PC-3 (cell line): Measurements from ENCODE around the gene ANKZF1. TPM values are rescaled to one million over a fixed set of nuclear protein-coding genes. Genes with fewer than 3 reads are reported as not detected.
"Not testable (repeated sequence)": the region's sequence is repeated elsewhere in the genome, so short reads cannot be mapped to it uniquely, and the experiment has no call there.

ENCODE experiments used
- ATAC-seq: fragments of 200-7000 bp; cut with Tn5 transposase; 2 replicates; pipeline ENCODE4 v1.9.1; 2020; ENCODE audit warnings: mild to moderate bottlenecking, moderate library complexity
- BruUV-seq: library from RNA; stranded (reverse); fragments of 400-500 nt; replicated peaks from 2 replicates; lab custom pipeline; 2021; lab: Mats Ljungman, UMichigan
- CTCF ChIA-PET: fragments of 300-600 bp; sonication (Branson Sonifier 250); formaldehyde crosslinking; loops from one replicate; lab custom pipeline; 2022; ENCODE audit warnings: antibody characterized with exemption; lab: Charles Lee
- POLR2A ChIA-PET: fragments of 300-600 bp; sonication (Branson Sonifier 250); formaldehyde crosslinking; loops from one replicate; lab custom pipeline; 2022; ENCODE audit warnings: antibody characterized with exemption; ENCODE audit not compliant: unreplicated experiment; lab: Charles Lee
- DNase-seq: peaks from one replicate; pipeline ENCODE4 v3.0.0-alpha.2; 2015
- H2AFZ ChIP-seq: fragments of 300-600 bp; sonication (generic); 2 replicates; pipeline ENCODE4 v1.6.0; 2016; ENCODE audit warnings: antibody characterized with exemption, low read length
- H3F3A ChIP-seq: fragments of 300-600 bp; sonication (generic); one replicate; pipeline ENCODE4 v1.6.0; 2017; ENCODE audit warnings: antibody characterized with exemption, low read length, control low read depth, mild to moderate bottlenecking; ENCODE audit not compliant: unreplicated experiment
- H3K27ac ChIP-seq: fragments of 300-600 bp; sonication (generic); 2 replicates; pipeline ENCODE4 v1.5.1; 2016; ENCODE audit warnings: mild to moderate bottlenecking, low read length
- H3K27me3 ChIP-seq: fragments of 300-600 bp; sonication (generic); 2 replicates; pipeline ENCODE4 v1.6.1; 2016; ENCODE audit warnings: low read length, mixed read lengths
- H3K36me3 ChIP-seq: fragments of 300-600 bp; sonication (generic); 2 replicates; pipeline ENCODE4 v1.6.1; 2016; ENCODE audit warnings: low read depth, mixed run types, low read length, mixed read lengths
- H3K4me1 ChIP-seq: fragments of 300-600 bp; sonication (generic); 2 replicates; pipeline ENCODE4 v1.5.1; 2016; ENCODE audit warnings: low read length; ENCODE audit not compliant: insufficient read depth
- H3K4me2 ChIP-seq: fragments of 300-600 bp; sonication (generic); 2 replicates; pipeline ENCODE4 v1.6.0; 2016; ENCODE audit warnings: low read length
- H3K4me3 ChIP-seq: fragments of 300-600 bp; sonication (generic); 2 replicates; pipeline ENCODE4 v1.5.1; 2016; ENCODE audit warnings: mild to moderate bottlenecking, low read length, mixed read lengths
- H3K79me2 ChIP-seq: fragments of 300-600 bp; sonication (generic); 2 replicates; pipeline ENCODE4 v1.6.1; 2017; ENCODE audit warnings: low read length, mixed read lengths
- H3K9ac ChIP-seq: fragments of 300-600 bp; sonication (generic); 2 replicates; pipeline ENCODE4 v1.6.0; 2016; ENCODE audit warnings: mild to moderate bottlenecking, low read length
- H3K9me2 ChIP-seq: fragments of 300-600 bp; sonication (generic); replicated peaks from 2 replicates; pipeline ENCODE4 v1.6.1; 2016; ENCODE audit warnings: mixed run types, low read length, mixed read lengths
- H3K9me3 ChIP-seq: fragments of 300-600 bp; sonication (generic); 2 replicates; pipeline ENCODE4 v1.6.1; 2016; ENCODE audit warnings: low read length, mixed read lengths
- H4K20me1 ChIP-seq: fragments of 300-600 bp; sonication (generic); 2 replicates; pipeline ENCODE4 v1.6.1; 2016; ENCODE audit warnings: low read length, mixed read lengths
- CTCF ChIP-seq: fragments of 300-600 bp; sonication (generic); conservative IDR thresholded peaks from 2 replicates; pipeline ENCODE4 v1.5.1; 2017; ENCODE audit warnings: antibody characterized with exemption, low read depth, mild to moderate bottlenecking, low read length
- EZH2 ChIP-seq: fragments of 300-600 bp; sonication (generic); IDR thresholded peaks from one replicate; pipeline ENCODE4 v1.6.1; 2017; ENCODE audit warnings: antibody characterized with exemption, mild to moderate bottlenecking, low read length; ENCODE audit not compliant: unreplicated experiment
- EZH2phosphoT487 ChIP-seq: fragments of 300-600 bp; sonication (generic); IDR thresholded peaks from 2 replicates; pipeline ENCODE4 v1.6.1; 2018; ENCODE audit warnings: mild to moderate bottlenecking, antibody characterized with exemption, low read length, borderline replicate concordance
- intact Hi-C: fragments of 100-400 bp; cut with micrococcal nuclease; formaldehyde crosslinking; loops from 2 replicates; pipeline ENCODE4 v1.9.0; 2023
- total RNA-seq: library from RNA; depleted of rRNA; stranded (reverse); fragments of >200 nt; gene quantifications from 2 replicates; pipeline ENCODE4 v1.2.3, GENCODE V29; 2014

Gene ANKZF1
- total RNA-seq, 1 experiment from 2014 or later = 67.9 TPM

GRCh38 chr2:219254590-219255201 is 25.1 kb downstream of the ANKZF1 start:
- Histone ChIP-seq H3K9ac (no peak overlapping the region), H3K79me2 (peaks cover 28% of the 10 kb centered on the region), H3K4me1 (peaks cover 31% of the 10 kb centered on the region), H3K36me3 (peaks cover 6% of the 10 kb centered on the region), H3K27me3 (no peaks in the 10 kb centered on the region), H3F3A (no peaks in the 10 kb centered on the region), H3K4me2 (peak overlapping the region; percentile 90), H2AFZ (peak overlapping the region; percentile 79), H3K9me2 (no peaks in the 10 kb centered on the region), H3K4me3 (peak overlapping the region; percentile 74), H3K27ac (no peak overlapping the region), H4K20me1 (no peaks in the 10 kb centered on the region), H3K9me3 (no peaks in the 10 kb centered on the region)
- no peak for TF ChIP-seq EZH2
- no peak for TF ChIP-seq CTCF
- no peak for TF ChIP-seq EZH2phosphoT487
- intact Hi-C loops = no loop called here
- peak; percentile 1 for ATAC-seq
- POLR2A ChIA-PET = no interaction called here
- no peak for DNase-seq
- no TSS peak for BruUV-seq
- CTCF ChIA-PET = no interaction called here

GRCh38 chr2:219258942-219259341 is 29.3 kb downstream of the ANKZF1 start:
- H3K4me3 ChIP-seq, H2AFZ ChIP-seq, H3K79me2 ChIP-seq, H3K4me1 ChIP-seq, H3K27ac ChIP-seq, H3K27me3 ChIP-seq, BruUV-seq, ATAC-seq, H3K9ac ChIP-seq, POLR2A ChIA-PET, CTCF ChIA-PET, H3F3A ChIP-seq, H3K36me3 ChIP-seq, H3K9me2 ChIP-seq, intact Hi-C loops, DNase-seq, H3K4me2 ChIP-seq, H4K20me1 ChIP-seq, H3K9me3 ChIP-seq: not testable (repeated sequence)

- no peaks in the 10 kb centered on the region for H3K9me2 ChIP-seq
- intact Hi-C loops = no loop called here
- H3K79me2 ChIP-seq = no peaks in the 10 kb centered on the region
- no peak overlapping the region for H3K9ac ChIP-seq
- DNase-seq = no peak
- BruUV-seq = no TSS peak
- H3K4me3 ChIP-seq = no peak overlapping the region
- no peaks in the 10 kb centered on the region for H3K9me3 ChIP-seq
- H3K4me1 ChIP-seq = no peaks in the 10 kb centered on the region
- H4K20me1 ChIP-seq = no peaks in the 10 kb centered on the region
- no peak overlapping the region for H3K27ac ChIP-seq
- no peaks in the 10 kb centered on the region for H3K27me3 ChIP-seq
- H3F3A ChIP-seq = no peaks in the 10 kb centered on the region
- POLR2A ChIA-PET = no interaction called here
- TF ChIP-seq EZH2 (no peak), EZH2phosphoT487 (no peak), CTCF (no peak)
- no peak for ATAC-seq
- no peak overlapping the region for H3K4me2 ChIP-seq
- CTCF ChIA-PET = no interaction called here
- H2AFZ ChIP-seq = no peak overlapping the region
- H3K36me3 ChIP-seq = no peaks in the 10 kb centered on the region
Observed at GRCh38 chr2:219261024-219261855, 31.6 kb downstream of the ANKZF1 start.
